KG1 (cell line): ENCODE results near the gene ARHGAP30.
"Not testable (repeated sequence)": the region's sequence is repeated elsewhere in the genome, so short reads cannot be mapped to it uniquely, and the experiment has no call there.

Source experiments
- DNase-seq: peaks from one replicate; lab custom pipeline; 2025; lab: John Stamatoyannopoulos, UW

ARHGAP30 gene

GRCh38 chr1:161071886-161072371 is 2.2 kb upstream of the ARHGAP30 start:
- DNase-seq, result peak; percentile 41

- no peak for DNase-seq
Measured at GRCh38 chr1:161070761-161071160, 1.1 kb upstream of the ARHGAP30 start.

- no peak for DNase-seq
Measured at GRCh38 chr1:161069241-161069640, 450 bp downstream of the ARHGAP30 start.

- peak; percentile 84 for DNase-seq
Measured at GRCh38 chr1:161068306-161069234, 1.1 kb downstream of the ARHGAP30 start.

DNA sequence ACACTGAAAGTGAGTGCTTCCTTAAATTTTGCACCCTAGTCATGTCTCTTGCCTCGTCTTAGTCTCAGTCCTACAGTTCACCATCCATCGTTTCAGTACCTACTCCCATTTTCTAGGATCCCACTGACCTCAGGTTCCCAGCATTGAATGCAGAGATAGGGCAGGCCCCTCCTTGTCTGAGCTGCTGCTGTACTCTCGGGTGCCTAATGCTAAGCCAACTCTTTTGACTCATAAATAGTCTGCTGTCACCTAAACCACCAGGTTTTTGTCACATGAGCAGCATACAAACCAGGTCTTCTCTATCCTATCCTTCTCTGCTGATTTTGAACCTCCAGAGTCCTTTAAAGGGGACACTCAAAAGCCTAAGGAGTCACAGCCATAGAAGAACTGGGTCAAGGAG is 3.0 kb downstream of the ARHGAP30 start:
- no peak for DNase-seq

DNA sequence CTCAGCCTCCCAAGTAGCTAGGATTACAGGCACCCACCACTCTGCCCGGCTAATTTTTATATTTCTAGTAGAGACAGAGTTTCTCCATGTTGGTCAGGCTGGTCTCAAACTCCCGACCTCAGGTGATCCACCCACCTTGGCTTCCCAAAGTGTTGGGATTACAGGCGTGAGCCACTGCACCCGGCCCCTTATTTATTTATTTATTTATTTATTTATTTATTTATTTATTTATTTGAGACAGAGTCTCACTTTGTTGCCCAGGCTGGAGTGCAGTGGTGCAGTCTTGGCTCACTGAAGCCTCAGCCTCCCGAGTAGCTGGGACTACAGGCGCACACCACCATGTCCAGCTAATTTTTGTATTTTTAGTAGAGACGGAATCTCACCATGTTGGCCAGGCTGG is 4.0 kb downstream of the ARHGAP30 start:
- DNase-seq, result not testable (repeated sequence)

DNA sequence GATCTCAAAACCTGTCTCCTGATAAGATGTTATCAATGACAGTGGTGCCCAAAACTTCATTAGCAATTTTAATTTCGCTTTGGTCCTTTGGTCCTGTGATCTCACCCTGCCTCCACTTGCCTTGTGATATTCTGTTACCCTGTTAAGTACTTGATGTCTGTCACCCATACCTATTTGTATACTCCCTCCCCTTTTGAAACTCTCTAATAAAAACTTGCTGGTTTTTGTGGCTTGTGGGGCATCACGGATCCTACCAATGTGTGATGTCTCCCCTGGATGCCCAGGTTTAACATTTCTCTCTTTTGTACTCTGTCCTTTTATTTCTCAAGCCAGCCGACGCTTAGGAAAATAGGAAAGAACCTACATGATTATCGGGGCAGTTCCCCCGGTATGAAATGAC is 5.8 kb downstream of the ARHGAP30 start:
- not testable (repeated sequence) for DNase-seq

- no peak for DNase-seq
Measured at GRCh38 chr1:161061419-161061818, 8.3 kb downstream of the ARHGAP30 start.

DNA sequence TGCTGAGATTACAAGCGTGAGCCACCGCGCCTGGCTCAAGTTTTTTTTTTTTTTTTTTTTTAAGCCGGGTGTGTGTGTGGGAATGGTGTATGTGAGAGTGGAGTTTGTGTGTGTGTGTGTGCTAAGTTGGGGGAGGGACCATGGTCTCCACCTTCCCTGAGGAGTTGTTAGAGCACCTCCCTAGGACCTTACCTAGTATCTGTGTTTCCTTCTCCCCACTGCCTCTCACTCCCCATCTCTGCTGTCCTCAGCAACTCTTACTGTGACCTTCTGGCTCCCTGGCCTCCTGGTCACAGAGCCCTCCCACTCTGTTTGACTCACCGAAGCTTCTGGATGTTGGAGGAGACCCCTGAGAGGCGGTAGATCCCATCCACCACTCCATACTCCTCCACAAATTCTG is 10.4 kb downstream of the ARHGAP30 start:
- DNase-seq, result no peak

GRCh38 chr1:161054805-161055204 is 14.9 kb downstream of the ARHGAP30 start:
- no peak for DNase-seq

DNA sequence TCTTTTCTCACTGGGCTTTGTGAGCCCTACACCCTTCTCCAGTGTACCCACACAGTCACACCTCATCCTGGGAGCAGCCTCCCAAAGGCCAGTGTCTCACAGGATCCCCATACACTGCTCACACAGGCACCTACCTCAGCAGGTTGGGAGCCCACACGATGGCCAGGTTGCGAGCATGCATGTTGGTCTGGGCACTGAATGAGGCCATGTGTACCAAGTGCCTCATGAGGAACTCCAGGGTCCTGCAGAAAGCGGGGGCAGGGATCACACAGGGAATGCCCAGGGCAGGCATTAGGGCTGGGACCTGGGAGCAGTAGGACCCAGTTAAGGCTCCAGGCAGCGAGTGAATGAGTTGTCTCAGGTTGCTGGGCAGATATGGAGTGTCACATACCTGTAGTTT is 15.5 kb downstream of the ARHGAP30 start:
- no peak for DNase-seq

GRCh38 chr1:161052899-161053298 is 16.8 kb downstream of the ARHGAP30 start:
- no peak for DNase-seq

DNA sequence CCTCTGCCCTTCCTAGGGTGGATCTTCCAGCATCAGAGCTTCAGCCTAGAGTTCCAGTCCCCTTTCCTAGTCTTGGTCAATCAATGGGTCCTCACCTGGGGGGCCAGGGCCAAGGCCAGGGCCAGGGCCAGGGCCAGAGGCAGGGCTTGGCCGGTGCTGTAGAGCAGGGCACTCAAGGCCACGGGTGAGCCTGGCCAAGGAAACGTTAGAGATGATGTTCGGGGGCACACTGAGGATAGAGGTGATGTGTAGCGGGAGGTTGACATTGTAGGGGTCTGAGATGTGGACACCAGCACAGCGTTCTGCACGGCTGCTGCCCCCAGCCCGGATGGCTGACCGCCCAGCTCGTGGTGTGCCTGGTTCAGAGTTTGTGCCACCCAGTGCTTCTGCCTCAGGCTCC is 18.5 kb downstream of the ARHGAP30 start:
- DNase-seq, result no peak

DNA sequence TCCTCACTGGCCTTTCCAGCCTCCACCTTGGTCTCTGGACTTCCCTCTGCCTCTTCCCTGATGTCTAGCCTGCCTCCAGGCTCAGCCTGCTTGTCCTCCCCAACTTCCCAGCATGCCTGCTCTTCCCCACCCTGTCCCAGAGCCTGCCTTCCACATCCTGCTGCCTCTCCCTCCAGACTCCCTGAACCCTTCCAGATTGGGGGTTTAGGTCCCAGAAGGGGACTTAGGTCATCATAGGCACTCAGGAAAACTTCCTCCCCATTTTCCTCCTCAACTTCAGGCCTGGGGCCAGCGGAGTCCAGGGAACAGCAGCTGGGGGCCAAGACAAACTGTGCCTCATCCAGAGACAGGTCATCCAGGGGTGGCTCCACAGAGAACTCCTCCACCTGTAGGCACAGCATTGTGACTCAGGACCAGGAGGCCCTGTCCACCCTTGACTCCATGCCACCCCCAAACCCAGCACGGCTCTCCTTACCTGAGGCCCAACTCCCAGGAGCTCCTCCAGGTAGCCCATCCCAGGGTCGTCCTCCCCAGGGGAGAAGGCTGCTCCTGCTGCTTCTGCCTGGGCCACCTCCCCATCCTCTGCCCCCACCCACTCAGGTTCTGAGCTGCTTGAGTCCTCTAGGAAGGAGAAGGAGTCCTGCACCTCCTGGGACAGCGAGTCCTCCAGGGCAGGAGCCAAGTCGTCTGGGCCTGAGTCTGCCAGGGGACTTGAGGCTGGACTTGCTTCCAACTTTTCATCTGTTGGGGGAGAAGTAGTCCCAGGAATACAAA is 20.6 kb downstream of the ARHGAP30 start:
- DNase-seq, result no peak

GRCh38 chr1:161047436-161048420 is 22.0 kb downstream of the ARHGAP30 start:
- no peak for DNase-seq

DNA sequence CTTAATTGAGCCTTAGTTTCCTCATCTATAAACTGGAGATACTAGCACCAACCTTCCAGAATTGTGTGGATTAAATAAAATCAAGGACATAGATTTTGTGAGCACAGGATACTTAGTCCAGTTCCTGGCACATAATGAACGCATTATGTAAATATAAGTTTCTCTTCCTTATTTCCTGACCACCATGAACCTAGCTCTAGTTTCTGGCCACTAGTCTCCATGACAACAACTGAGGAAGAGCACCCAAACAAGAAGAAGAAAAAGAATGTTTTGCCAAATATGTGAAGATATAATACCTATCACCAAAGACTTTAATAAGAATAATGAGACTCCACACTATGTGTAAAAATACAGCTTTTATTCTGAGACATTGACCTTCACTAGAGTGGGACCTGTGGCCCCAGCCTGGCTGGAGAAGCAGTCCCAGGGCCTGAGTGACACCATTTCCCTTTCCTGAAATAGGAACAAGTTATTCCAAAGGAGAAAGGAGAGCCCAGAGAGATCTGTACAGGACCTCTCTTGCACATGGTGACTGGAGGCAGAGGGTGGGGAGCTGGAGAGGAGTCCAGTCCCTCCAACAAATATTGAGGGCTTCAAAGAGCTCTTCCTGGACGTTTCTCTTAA is 23.0 kb downstream of the ARHGAP30 start:
- DNase-seq, result no peak

DNA sequence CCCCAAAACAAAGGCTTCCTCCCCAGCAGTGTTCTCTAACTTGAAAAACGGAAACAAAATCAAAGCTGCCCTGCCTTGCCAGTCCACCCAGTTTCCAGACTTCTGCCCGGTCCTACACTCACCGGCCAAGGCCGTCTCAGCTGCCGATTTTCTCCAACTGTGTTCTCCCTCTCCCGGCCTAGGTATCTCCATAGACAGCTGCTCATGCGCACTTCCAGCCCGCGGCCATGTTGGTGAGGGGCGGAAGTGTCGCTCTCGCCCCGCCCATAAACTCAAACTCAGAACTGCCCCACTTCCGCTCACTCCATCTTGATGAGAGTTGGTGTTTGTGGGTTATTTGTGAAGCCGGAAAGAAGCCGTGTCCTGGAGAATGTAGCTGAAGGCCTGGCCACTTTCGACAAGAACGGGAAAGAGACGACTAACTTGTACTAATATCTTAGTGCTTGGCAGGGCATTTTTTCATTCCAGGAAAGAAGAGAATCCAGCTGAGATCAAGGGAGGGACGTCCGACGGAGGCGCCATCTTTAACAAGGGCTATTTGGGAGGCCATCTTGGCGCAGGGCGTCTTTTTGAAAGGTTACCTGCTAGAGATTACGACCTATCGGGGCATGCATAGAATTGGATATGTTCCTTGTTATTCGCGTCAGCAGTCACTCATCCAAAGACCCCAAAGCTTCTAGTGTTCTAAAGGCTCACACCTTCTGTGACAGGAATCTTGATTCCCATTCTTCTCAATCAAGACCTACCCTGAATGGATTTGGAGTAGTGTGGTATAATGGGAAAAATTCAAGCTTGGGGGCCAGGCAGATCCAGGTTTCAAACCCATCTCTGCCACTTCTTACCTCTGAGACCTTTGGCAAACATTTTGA is 23.7 kb downstream of the ARHGAP30 start, which contains the start of gene USF1:
Gene USF1 (minus strand): TSS at position 242 of the 869 bp plus-strand sequence. CDS start 2,702 bp downstream, outside the sequence.
- peak; percentile 98 for DNase-seq

- peak; percentile 60 for DNase-seq
Measured at GRCh38 chr1:161044908-161045735, 24.6 kb downstream of the ARHGAP30 start.

DNA sequence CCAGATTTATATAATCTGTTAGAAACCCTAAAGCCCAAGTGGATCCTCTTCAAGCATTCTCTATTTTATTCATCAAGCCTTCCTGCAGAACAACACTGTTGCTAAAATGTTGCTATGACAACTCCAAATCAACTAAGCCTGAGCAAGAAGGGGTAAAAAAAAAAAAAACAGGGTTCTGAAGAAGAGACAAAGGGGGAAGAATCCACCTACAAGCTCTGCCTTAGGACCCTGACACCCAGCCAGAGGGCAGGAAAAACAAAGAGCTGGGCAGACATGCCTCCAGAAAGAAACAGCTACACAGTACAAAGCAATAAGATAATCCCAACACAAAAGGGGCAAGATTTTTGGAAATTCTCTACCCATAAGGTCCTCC is 25.2 kb downstream of the ARHGAP30 start:
- no peak for DNase-seq
